ENCODE results near the gene RPRD1B.

The RPRD1B gene

GRCh38 chr20:38050686-38051085 is 17.1 kb downstream of the RPRD1B start:
- no peak for DNase-seq (ENCODE audit: low read depth)
- no peak for TF ChIP-seq CTCF (IDR thresholded peaks at IDR 0.05; ENCODE audit: insufficient read depth, low read depth, low read length, missing control alignments)
- no peak overlapping the region for H3K4me3 ChIP-seq (ENCODE audit: low read depth, low read length)

- no peak for DNase-seq (ENCODE audit: low read depth)
- TF ChIP-seq CTCF (IDR thresholded peaks at IDR 0.05; ENCODE audit: insufficient read depth, low read depth, low read length, missing control alignments), result no peak
- H3K4me3 ChIP-seq (ENCODE audit: low read depth, low read length), result no peak overlapping the region
These were observed 19.3 kb downstream of the RPRD1B start for GRCh38 chr20:38052870-38053269.

GRCh38 chr20:38054647-38055046 is 21.1 kb downstream of the RPRD1B start:
- TF ChIP-seq CTCF (IDR thresholded peaks at IDR 0.05; ENCODE audit: insufficient read depth, low read depth, low read length, missing control alignments), result no peak
- no peak overlapping the region for H3K4me3 ChIP-seq (ENCODE audit: low read depth, low read length)

GRCh38 chr20:38055294-38055693 is 21.7 kb downstream of the RPRD1B start:
- no peak for TF ChIP-seq CTCF (IDR thresholded peaks at IDR 0.05; ENCODE audit: insufficient read depth, low read depth, low read length, missing control alignments)
- DNase-seq (ENCODE audit: low read depth), result no peak
- H3K4me3 ChIP-seq (ENCODE audit: low read depth, low read length), result no peak overlapping the region

More at GRCh38 chr20:38054647-38055046, 21.1 kb downstream of the RPRD1B start:
- DNase-seq (ENCODE audit: low read depth), result no peak

GRCh38 chr20:38055848-38056247 is 22.3 kb downstream of the RPRD1B start:
- no peak for TF ChIP-seq CTCF (IDR thresholded peaks at IDR 0.05; ENCODE audit: insufficient read depth, low read depth, low read length, missing control alignments)
- no peak overlapping the region for H3K4me3 ChIP-seq (ENCODE audit: low read depth, low read length)
- no peak for DNase-seq (ENCODE audit: low read depth)

GRCh38 chr20:38057351-38057972 is 23.9 kb downstream of the RPRD1B start:
- peak; percentile 75 for TF ChIP-seq CTCF (IDR thresholded peaks at IDR 0.05; ENCODE audit: insufficient read depth, low read depth, low read length, missing control alignments)
- no peak overlapping the region for H3K4me3 ChIP-seq (ENCODE audit: low read depth, low read length)
- peak; percentile 88 for DNase-seq (ENCODE audit: low read depth)

- DNase-seq (ENCODE audit: low read depth), result no peak
- H3K4me3 ChIP-seq (ENCODE audit: low read depth, low read length), result no peak overlapping the region
- TF ChIP-seq CTCF (IDR thresholded peaks at IDR 0.05; ENCODE audit: insufficient read depth, low read depth, low read length, missing control alignments), result no peak
These were observed 26.3 kb downstream of the RPRD1B start for GRCh38 chr20:38059832-38060231.

Measured in GM12865 (cell line).